ENCODE results near the gene ZFYVE9. TPM values are rescaled to one million over a fixed set of nuclear protein-coding genes. Genes with fewer than 3 reads are reported as not detected.
"Not testable (repeated sequence)": the region's sequence is repeated elsewhere in the genome, so short reads cannot be mapped to it uniquely, and the experiment has no call there.

Gene ZFYVE9
- total RNA-seq: 1 to 10 TPM; 5.4 to 6.1 TPM
- polyA plus RNA-seq (2013, experiment 1 of 2): 3.5 TPM
- polyA plus RNA-seq (2013, experiment 2 of 2): 4.5 TPM
- total RNA-seq: 7.0 to 46.6 (median 21.5) reads per million in 172 experiments

GRCh38 chr1:52141513-52142219 is at the start of gene ZFYVE9:
ZFYVE9 (plus strand) TSS chr1:52142089; CDS start chr1:52233207, 91,118 bp downstream.
- peak; percentile 82 for ATAC-seq (ENCODE audit: poor library complexity)
- DNase-seq: peak; percentile 43 to 91 (median 68)
- H3K36me3 ChIP-seq (ENCODE audit: insufficient read depth, low read length): no peaks in the 10 kb centered on the region
- ChIA-PET CTCF (no interaction called here), POLR2A (interaction anchor here (1.1 to 1.4 kb wide), 2 partner anchors 224 to 263 kb away, joined by 3 to 4 read pairs; partner anchors contain the start of genes CC2D1B, ORC1 and PRPF38A)
- Mint-ChIP-seq H3K9me3 (no peaks in the 10 kb centered on the region), H3K27me3 (no peaks in the 10 kb centered on the region), H3K36me3 (ENCODE audit: low read depth) (peaks cover 11% of the 10 kb centered on the region), H3K27ac (peak within 1 kb of the TSS; percentile 85), H3K4me3 (peak within 1 kb of the TSS; percentile 97), H3K4me1 (ENCODE audit: low read depth) (peaks cover 36% of the 10 kb centered on the region)
- no peak within 1 kb of the TSS for H3K27ac ChIP-seq (ENCODE audit: low read depth in 1 of 2, low read length in 2 of 2)
- H3K27me3 ChIP-seq (ENCODE audit: control insufficient read depth in 1 of 2, insufficient read depth in 2 of 2, low read length in 2 of 2): no peaks in the 10 kb centered on the region
- H3K4me3 ChIP-seq (ENCODE audit: low read length): peak within 1 kb of the TSS; percentile 63
- peaks cover 23% of the 10 kb centered on the region for H3K4me1 ChIP-seq (ENCODE audit: insufficient read depth, low read length)
- no peaks in the 10 kb centered on the region for H3K9me3 ChIP-seq (ENCODE audit: control insufficient read depth in 1 of 2, insufficient read depth in 1 of 2, low read length in 2 of 2)
- TF ChIP-seq CTCF (IDR thresholded peaks at IDR 0.05): peak; percentile 33
- intact Hi-C loops (cut with DNase I, micrococcal nuclease): loop anchor here (5.0 to 10.0 kb wide), 5 partner anchors 84 to 546 kb away; partner anchors contain the start of genes BTF3L4 (in 1 of the 2), CC2D1B (in 1 of the 2), ORC1 (in 1 of the 2) and PRPF38A (in 1 of the 2)

DNA sequence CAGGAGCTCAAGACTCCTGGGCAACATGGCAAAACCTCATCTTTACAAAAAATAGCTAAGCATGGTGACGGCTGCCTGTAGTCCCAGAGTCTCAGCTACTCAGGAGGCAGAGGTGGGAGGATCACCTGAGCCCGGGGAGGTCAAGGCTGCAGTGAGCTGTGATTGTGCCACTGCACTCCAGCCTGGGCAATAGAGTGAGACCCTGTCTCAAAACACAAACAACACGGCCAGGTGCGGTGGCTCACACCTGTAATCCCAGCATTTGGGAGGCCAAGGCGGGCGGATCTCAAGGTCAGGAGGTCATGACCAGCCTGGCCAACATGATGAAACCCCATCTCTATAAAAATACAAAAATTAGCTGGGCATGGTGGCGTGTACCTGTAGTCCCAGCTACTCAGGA is 47.6 kb upstream of the ZFYVE9 start:
- H3K9me3 ChIP-seq (ENCODE audit: control insufficient read depth in 1 of 2, insufficient read depth in 1 of 2, low read length in 2 of 2); H3K27me3 ChIP-seq (ENCODE audit: control insufficient read depth in 1 of 2, insufficient read depth in 2 of 2, low read length in 2 of 2); H3K4me1 Mint-ChIP-seq (ENCODE audit: low read depth); H3K36me3 ChIP-seq (ENCODE audit: insufficient read depth, low read length); intact Hi-C loops (cut with DNase I, micrococcal nuclease); H3K27me3 Mint-ChIP-seq; DNase-seq; POLR2A ChIA-PET; H3K9me3 Mint-ChIP-seq; H3K27ac ChIP-seq (ENCODE audit: low read depth in 1 of 2, low read length in 2 of 2); ATAC-seq (ENCODE audit: poor library complexity); H3K4me3 ChIP-seq (ENCODE audit: low read length); H3K4me3 Mint-ChIP-seq; H3K4me1 ChIP-seq (ENCODE audit: insufficient read depth, low read length); H3K27ac Mint-ChIP-seq; CTCF ChIA-PET: not testable (repeated sequence)
- H3K36me3 Mint-ChIP-seq (ENCODE audit: low read depth): peaks cover 22% of the 10 kb centered on the region

DNA sequence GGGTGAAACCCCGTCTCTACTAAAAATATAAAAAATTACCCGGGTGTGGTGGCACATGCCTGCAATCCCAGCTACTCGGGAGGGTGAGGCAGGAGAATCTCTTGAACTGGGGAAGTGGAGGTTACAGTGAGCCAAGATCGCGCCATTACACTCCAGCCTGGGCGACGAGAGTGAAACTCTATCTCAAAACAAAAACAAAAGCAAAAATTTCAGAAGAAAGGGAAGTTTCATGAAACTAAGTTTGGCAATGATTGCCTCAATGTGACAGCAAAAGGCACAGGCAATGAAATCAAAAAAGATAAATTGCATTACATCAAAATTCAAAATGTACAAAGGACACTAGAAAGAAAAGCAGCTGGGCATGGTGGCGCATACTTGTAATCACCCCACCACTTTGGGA is 45.7 kb upstream of the ZFYVE9 start:
- ChIA-PET POLR2A (no interaction called here), CTCF (interaction anchor here (0.7 kb wide), 1 partner anchor 282 kb away, joined by 3 read pairs; no protein-coding TSS in a partner anchor)
- no peaks in the 10 kb centered on the region for H3K27me3 ChIP-seq (ENCODE audit: control insufficient read depth in 1 of 2, insufficient read depth in 2 of 2, low read length in 2 of 2)
- no peak overlapping the region for H3K4me3 ChIP-seq (ENCODE audit: low read length)
- intact Hi-C loops (cut with DNase I, micrococcal nuclease): no loop called here
- no peaks in the 10 kb centered on the region for H3K9me3 ChIP-seq (ENCODE audit: control insufficient read depth in 1 of 2, insufficient read depth in 1 of 2, low read length in 2 of 2)
- H3K36me3 ChIP-seq (ENCODE audit: insufficient read depth, low read length): no peaks in the 10 kb centered on the region
- H3K4me1 ChIP-seq (ENCODE audit: insufficient read depth, low read length): no peaks in the 10 kb centered on the region
- H3K27ac ChIP-seq (ENCODE audit: low read depth in 1 of 2, low read length in 2 of 2): no peak overlapping the region
- no peak for TF ChIP-seq CTCF (IDR thresholded peaks at IDR 0.05)
- Mint-ChIP-seq H3K9me3 (no peaks in the 10 kb centered on the region), H3K4me1 (ENCODE audit: low read depth) (no peaks in the 10 kb centered on the region), H3K4me3 (no peak overlapping the region), H3K27ac (no peak overlapping the region), H3K27me3 (no peaks in the 10 kb centered on the region), H3K36me3 (ENCODE audit: low read depth) (peaks cover 3% of the 10 kb centered on the region)
- ATAC-seq (ENCODE audit: poor library complexity) (no peak), DNase-seq (no peak)
